Astrocyte (in vitro differentiated cells and primary cell): ENCODE data around the gene MED27. TPM values are rescaled to one million over a fixed set of nuclear protein-coding genes. Genes with fewer than 3 reads are reported as not detected.

ENCODE experiments used
- DNase-seq: peaks from one replicate; pipeline ENCODE4 v3.0.0-alpha.2; 2010; ENCODE audit warnings: low read depth
- FAIRE-seq: peaks from 2 replicates; lab custom pipeline; 2011; peaks lifted over from hg19 to GRCh38; lab: Jason Lieb, UNC
- H2AFZ ChIP-seq: 2 replicates; pipeline ENCODE4 v1.6.0; 2012; ENCODE audit warnings: low read depth, low read length, inconsistent platforms
- H3K27ac ChIP-seq: 2 replicates; pipeline ENCODE4 v1.5.1; 2011; ENCODE audit warnings: low read depth, low read length, inconsistent platforms
- H3K27me3 ChIP-seq: 2 replicates; pipeline ENCODE4 v1.6.0; 2011; ENCODE audit warnings: low read length, inconsistent platforms; ENCODE audit not compliant: insufficient read depth
- H3K36me3 ChIP-seq: 2 replicates; pipeline ENCODE4 v1.5.1; 2011; ENCODE audit warnings: low read length, inconsistent platforms; ENCODE audit not compliant: insufficient read depth
- H3K4me1 ChIP-seq: 2 replicates; pipeline ENCODE4 v1.5.1; 2011; ENCODE audit warnings: low read length, inconsistent platforms; ENCODE audit not compliant: insufficient read depth
- H3K4me2 ChIP-seq: 2 replicates; pipeline ENCODE4 v1.6.0; 2012; ENCODE audit warnings: low read length, inconsistent platforms
- H3K4me3 ChIP-seq: 2 replicates; pipeline ENCODE4 v1.5.1; 2011; ENCODE audit warnings: low read depth, mild to moderate bottlenecking, low read length, inconsistent platforms; ENCODE audit not compliant: insufficient read depth
- H3K79me2 ChIP-seq: 2 replicates; pipeline ENCODE4 v1.6.0; 2012; ENCODE audit warnings: mild to moderate bottlenecking, low read length, inconsistent platforms; ENCODE audit not compliant: insufficient read depth
- H3K9ac ChIP-seq: 2 replicates; pipeline ENCODE4 v1.6.0; 2012; ENCODE audit warnings: mild to moderate bottlenecking, low read length, inconsistent platforms
- H3K9me3 ChIP-seq: 2 replicates; pipeline ENCODE4 v1.5.1; 2012; ENCODE audit warnings: low read depth, mild to moderate bottlenecking, low read length, inconsistent platforms; ENCODE audit not compliant: insufficient read depth
- H4K20me1 ChIP-seq: 2 replicates; pipeline ENCODE4 v1.6.0; 2012; ENCODE audit warnings: low read length, inconsistent platforms; ENCODE audit not compliant: insufficient read depth
- H3K27ac Mint-ChIP-seq: one replicate; pipeline ENCODE4 v1.8.0; 2021; ENCODE audit warnings: mild to moderate bottlenecking, mixed read lengths; ENCODE audit not compliant: unreplicated experiment
- H3K27me3 Mint-ChIP-seq: one replicate; pipeline ENCODE4 v1.8.0; 2021; ENCODE audit warnings: low read depth, mixed read lengths; ENCODE audit not compliant: unreplicated experiment
- H3K36me3 Mint-ChIP-seq: one replicate; pipeline ENCODE4 v1.8.0; 2021; ENCODE audit warnings: low read depth, mixed read lengths; ENCODE audit not compliant: unreplicated experiment
- H3K4me1 Mint-ChIP-seq: one replicate; pipeline ENCODE4 v1.8.0; 2021; ENCODE audit warnings: low read depth, mixed read lengths; ENCODE audit not compliant: unreplicated experiment
- H3K4me3 Mint-ChIP-seq: one replicate; pipeline ENCODE4 v1.8.0; 2021; ENCODE audit warnings: mild to moderate bottlenecking, moderate library complexity, mixed read lengths; ENCODE audit not compliant: unreplicated experiment
- H3K9me3 Mint-ChIP-seq: one replicate; pipeline ENCODE4 v1.8.0; 2021; ENCODE audit warnings: mild to moderate bottlenecking, mixed read lengths; ENCODE audit not compliant: unreplicated experiment
- CTCF ChIP-seq: IDR thresholded peaks from 2 replicates; pipeline ENCODE4 v1.5.1; 2011; ENCODE audit warnings: low read depth, mild to moderate bottlenecking, inconsistent platforms, low read length, moderate library complexity; ENCODE audit not compliant: insufficient read depth
- EZH2 ChIP-seq: IDR thresholded peaks from 2 replicates; pipeline ENCODE4 v1.6.1; 2012; ENCODE audit warnings: mild to moderate bottlenecking, low read length, inconsistent platforms; ENCODE audit not compliant: insufficient read depth
- total RNA-seq: library from RNA; stranded (reverse); gene quantifications from 2 replicates; pipeline ENCODE4 v1.2.1, GENCODE V29; 2021

MED27 gene
- total RNA-seq, 1 donor from 2014 or later: 26.9 TPM

- Mint-ChIP-seq H3K9me3 (peaks cover 2% of the 10 kb centered on the region), H3K27ac (no peak overlapping the region), H3K36me3 (peaks cover 8% of the 10 kb centered on the region), H3K4me1 (no peaks in the 10 kb centered on the region), H3K4me3 (no peak overlapping the region), H3K27me3 (no peaks in the 10 kb centered on the region)
- TF ChIP-seq CTCF (no peak), EZH2 (no peak)
- Histone ChIP-seq H3K9ac (no peak overlapping the region), H2AFZ (no peak overlapping the region), H4K20me1 (peaks cover 44% of the 10 kb centered on the region), H3K27ac (no peak overlapping the region), H3K4me2 (no peak overlapping the region), H3K4me1 (no peaks in the 10 kb centered on the region), H3K9me3 (no peaks in the 10 kb centered on the region), H3K27me3 (no peaks in the 10 kb centered on the region), H3K36me3 (no peaks in the 10 kb centered on the region), H3K79me2 (no peaks in the 10 kb centered on the region), H3K4me3 (no peak overlapping the region)
- FAIRE-seq (no peak), DNase-seq (no peak)
These were observed 174.5 kb downstream of the MED27 start for GRCh38 chr9:131905144-131905543.

DNA sequence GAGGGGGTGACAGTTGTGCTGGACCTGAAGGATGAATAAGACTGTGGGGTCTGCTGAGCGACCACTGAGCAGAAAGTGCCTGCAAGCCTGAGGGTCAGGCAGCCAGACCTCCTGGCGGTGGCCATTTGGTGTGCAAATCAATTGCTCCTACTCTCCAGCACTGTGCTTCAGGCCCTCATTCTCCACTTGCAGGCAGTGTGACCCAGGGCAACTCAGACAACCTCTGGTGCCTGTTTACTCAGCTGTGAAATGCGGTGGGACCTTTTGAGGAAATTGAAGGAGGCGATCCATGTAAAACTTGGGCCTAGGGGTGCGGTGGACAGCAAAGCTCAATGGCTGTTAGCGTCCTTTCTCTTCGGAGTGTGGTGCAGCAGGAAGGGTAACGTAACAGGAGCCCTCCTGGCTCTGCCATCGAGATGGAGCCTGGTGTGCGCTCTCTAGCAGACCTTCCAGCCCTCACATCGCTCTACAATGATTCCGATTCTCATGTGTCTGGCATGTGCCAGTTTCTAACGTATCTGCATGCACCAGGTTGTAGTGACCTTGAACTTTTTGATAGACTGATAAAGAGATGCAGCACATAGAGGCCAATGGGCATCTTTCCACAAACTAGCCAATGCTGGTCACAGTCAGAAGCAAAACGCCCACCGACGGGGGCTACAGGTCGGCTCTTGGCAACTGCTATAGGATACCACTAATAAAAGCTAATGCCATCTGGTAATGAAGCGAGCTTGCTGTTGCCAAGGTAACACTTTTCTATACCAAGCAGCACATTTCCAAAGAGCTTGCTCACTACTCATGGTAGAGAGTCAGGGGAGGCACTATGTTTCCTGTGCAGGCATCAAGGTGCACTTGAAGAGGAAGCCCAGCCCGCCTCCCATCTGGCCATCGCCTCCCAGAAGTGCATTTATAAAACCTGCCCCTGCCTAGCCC, 180.1 kb downstream of the MED27 start:
- H3K9me3 ChIP-seq: no peaks in the 10 kb centered on the region
- no peaks in the 10 kb centered on the region for H3K79me2 ChIP-seq
- no peak overlapping the region for H3K4me3 Mint-ChIP-seq
- H3K27me3 ChIP-seq: no peaks in the 10 kb centered on the region
- no peak for FAIRE-seq
- no peak overlapping the region for H3K4me3 ChIP-seq
- H3K4me1 Mint-ChIP-seq: no peaks in the 10 kb centered on the region
- H3K27ac Mint-ChIP-seq: no peak overlapping the region
- no peak overlapping the region for H2AFZ ChIP-seq
- H3K4me2 ChIP-seq: no peak overlapping the region
- H3K4me1 ChIP-seq: no peaks in the 10 kb centered on the region
- no peaks in the 10 kb centered on the region for H3K36me3 ChIP-seq
- peaks cover 2% of the 10 kb centered on the region for H3K36me3 Mint-ChIP-seq
- TF ChIP-seq EZH2: no peak
- TF ChIP-seq CTCF: no peak
- H3K27ac ChIP-seq: no peak overlapping the region
- H3K9me3 Mint-ChIP-seq: no peaks in the 10 kb centered on the region
- no peak for DNase-seq
- no peak overlapping the region for H3K9ac ChIP-seq
- H3K27me3 Mint-ChIP-seq: no peaks in the 10 kb centered on the region
- H4K20me1 ChIP-seq: peaks cover 61% of the 10 kb centered on the region

- no peak overlapping the region for H3K27ac Mint-ChIP-seq
- no peaks in the 10 kb centered on the region for H3K79me2 ChIP-seq
- FAIRE-seq (no peak), DNase-seq (no peak)
- H3K27me3 ChIP-seq: no peaks in the 10 kb centered on the region
- H3K36me3 Mint-ChIP-seq: peaks cover 16% of the 10 kb centered on the region
- no peak overlapping the region for H3K27ac ChIP-seq
- no peaks in the 10 kb centered on the region for H3K9me3 Mint-ChIP-seq
- H2AFZ ChIP-seq: no peak overlapping the region
- H3K4me3 Mint-ChIP-seq: no peak overlapping the region
- no peak overlapping the region for H3K4me2 ChIP-seq
- H3K27me3 Mint-ChIP-seq: no peaks in the 10 kb centered on the region
- H3K4me1 Mint-ChIP-seq: no peaks in the 10 kb centered on the region
- H3K9ac ChIP-seq: no peak overlapping the region
- H3K4me1 ChIP-seq: no peaks in the 10 kb centered on the region
- H3K36me3 ChIP-seq: no peaks in the 10 kb centered on the region
- H3K9me3 ChIP-seq: no peaks in the 10 kb centered on the region
- H3K4me3 ChIP-seq: no peak overlapping the region
- TF ChIP-seq CTCF (no peak), EZH2 (no peak)
- peaks cover 52% of the 10 kb centered on the region for H4K20me1 ChIP-seq
These were observed 186.7 kb downstream of the MED27 start for GRCh38 chr9:131892902-131893500.
